Amniotic epithelial cell (primary cell): ENCODE data around the gene IGSF21.

Source experiments
- DNase-seq: peaks from one replicate; pipeline ENCODE4 v3.0.0-alpha.2; 2010; ENCODE audit warnings: low read depth

Gene IGSF21

GRCh38 chr1:18299441-18300338 is 192.1 kb downstream of the IGSF21 start:
- no peak for DNase-seq

GRCh38 chr1:18300376-18300775 is 192.8 kb downstream of the IGSF21 start:
- DNase-seq, result no peak

GRCh38 chr1:18302788-18303413 is 195.3 kb downstream of the IGSF21 start:
- DNase-seq, result no peak

GRCh38 chr1:18304151-18304869 is 196.7 kb downstream of the IGSF21 start:
- no peak for DNase-seq

GRCh38 chr1:18305182-18305795 is 197.7 kb downstream of the IGSF21 start:
- no peak for DNase-seq

- DNase-seq, result no peak
Measured at GRCh38 chr1:18307329-18307898, 199.8 kb downstream of the IGSF21 start.

- no peak for DNase-seq
Measured at GRCh38 chr1:18309552-18310155, 202.1 kb downstream of the IGSF21 start.

- DNase-seq, result no peak
Measured at GRCh38 chr1:18312961-18313360, 205.4 kb downstream of the IGSF21 start.

GRCh38 chr1:18313523-18313922 is 205.9 kb downstream of the IGSF21 start:
- no peak for DNase-seq

- no peak for DNase-seq
Measured at GRCh38 chr1:18314399-18314798, 206.8 kb downstream of the IGSF21 start.

GRCh38 chr1:18315449-18315848 is 207.9 kb downstream of the IGSF21 start:
- no peak for DNase-seq

- DNase-seq, result no peak
Measured at GRCh38 chr1:18316764-18317163, 209.2 kb downstream of the IGSF21 start.

- DNase-seq, result no peak
Measured at GRCh38 chr1:18319099-18319498, 211.5 kb downstream of the IGSF21 start.

- DNase-seq, result no peak
Measured at GRCh38 chr1:18320051-18320450, 212.5 kb downstream of the IGSF21 start.

GRCh38 chr1:18322368-18323032 is 214.9 kb downstream of the IGSF21 start:
- DNase-seq, result no peak

GRCh38 chr1:18323259-18323658 is 215.7 kb downstream of the IGSF21 start:
- DNase-seq, result no peak

GRCh38 chr1:18324246-18324645 is 216.6 kb downstream of the IGSF21 start:
- DNase-seq, result no peak

- no peak for DNase-seq
Measured at GRCh38 chr1:18325136-18325535, 217.5 kb downstream of the IGSF21 start.

GRCh38 chr1:18326211-18326897 is 218.8 kb downstream of the IGSF21 start:
- no peak for DNase-seq

GRCh38 chr1:18327650-18328049 is 220.1 kb downstream of the IGSF21 start:
- no peak for DNase-seq
